Mesenchymal stem cell (in vitro differentiated cells and primary cell): Measurements from ENCODE around the gene CRTC3.

Experiments
- DNase-seq: peaks from one replicate; pipeline ENCODE4 v3.0.0-alpha.2; 2013
- H2AFZ ChIP-seq: one replicate; pipeline ENCODE4 v1.6.1; 2013; ENCODE audit warnings: low read depth, mild to moderate bottlenecking, control low read depth, inconsistent platforms, low read length, moderate library complexity
- H2AK5ac ChIP-seq: 2 replicates; pipeline ENCODE4 v1.6.1; 2013; ENCODE audit warnings: low read length, moderate library complexity, mild to moderate bottlenecking, inconsistent platforms; ENCODE audit not compliant: severe bottlenecking
- H2BK120ac ChIP-seq: one replicate; pipeline ENCODE4 v1.6.1; 2013; ENCODE audit warnings: low read depth, mild to moderate bottlenecking, inconsistent platforms, low read length, moderate library complexity
- H2BK12ac ChIP-seq, 2 experiments: one replicate each; pipeline ENCODE4 v1.6.1; 2013; ENCODE audit warnings: inconsistent platforms in 2 of 2, low read length in 2 of 2, mild to moderate bottlenecking in 2 of 2, moderate library complexity in 2 of 2, control low read depth in 1 of 2
- H2BK15ac ChIP-seq: one replicate; pipeline ENCODE4 v1.6.1; 2013; ENCODE audit warnings: mild to moderate bottlenecking, low read depth, inconsistent platforms; ENCODE audit not compliant: poor library complexity, severe bottlenecking
- H2BK5ac ChIP-seq: 2 replicates; pipeline ENCODE4 v1.6.1; 2013; ENCODE audit warnings: low read depth, mild to moderate bottlenecking, low read length, control low read depth, inconsistent platforms; ENCODE audit not compliant: poor library complexity, severe bottlenecking
- H3K14ac ChIP-seq, 2 experiments: one replicate each; pipeline ENCODE4 v1.6.1; 2013; ENCODE audit warnings: inconsistent platforms in 2 of 2, low read length in 2 of 2, control low read depth in 1 of 2, mild to moderate bottlenecking in 1 of 2, moderate library complexity in 1 of 2
- H3K18ac ChIP-seq, 2 experiments: one replicate each; pipeline ENCODE4 v1.6.1; 2013; ENCODE audit warnings: inconsistent platforms in 2 of 2, low read length in 2 of 2, control low read depth in 1 of 2, low read depth in 1 of 2, mild to moderate bottlenecking in 1 of 2
- H3K23ac ChIP-seq, 2 experiments: one replicate each; pipeline ENCODE4 v1.6.1; 2013; ENCODE audit warnings: inconsistent platforms in 2 of 2, low read length in 2 of 2, mild to moderate bottlenecking in 2 of 2, moderate library complexity in 2 of 2, control low read depth in 1 of 2
- H3K27ac ChIP-seq: 2 replicates; pipeline ENCODE4 v1.5.1; 2013; ENCODE audit warnings: mild to moderate bottlenecking, moderate library complexity, low read length, control low read depth, inconsistent platforms; ENCODE audit not compliant: poor library complexity, severe bottlenecking
- H3K27me3 ChIP-seq, 2 experiments: 2 replicates each; pipeline versions ENCODE4 v1.6.1 to v1.7.0; 2013; ENCODE audit warnings: low read length in 2 of 2, mild to moderate bottlenecking in 2 of 2, moderate library complexity in 2 of 2, control low read depth in 1 of 2, inconsistent platforms in 1 of 2; ENCODE audit not compliant: control insufficient read depth in 1 of 2, insufficient read depth in 1 of 2
- H3K36me3 ChIP-seq, 2 experiments: 2 replicates each; pipeline versions ENCODE4 v1.6.1 to v1.7.0; 2013; ENCODE audit warnings: low read length in 2 of 2, control low read depth in 1 of 2, inconsistent platforms in 1 of 2, low read depth in 1 of 2, mild to moderate bottlenecking in 1 of 2; ENCODE audit not compliant: insufficient read depth in 2 of 2, control insufficient read depth in 1 of 2
- H3K4ac ChIP-seq, 2 experiments: one replicate each; pipeline ENCODE4 v1.6.1; 2013; ENCODE audit warnings: inconsistent platforms in 2 of 2, low read length in 2 of 2, mild to moderate bottlenecking in 2 of 2, moderate library complexity in 2 of 2, control low read depth in 1 of 2, low read depth in 1 of 2
- H3K4me1 ChIP-seq: 2 replicates; pipeline ENCODE4 v1.6.1; 2013; ENCODE audit warnings: low read depth, low read length, control low read depth; ENCODE audit not compliant: control insufficient read depth, insufficient read depth
- H3K4me2 ChIP-seq: 2 replicates; pipeline ENCODE4 v1.6.1; 2013; ENCODE audit warnings: low read length, mild to moderate bottlenecking, inconsistent platforms; ENCODE audit not compliant: poor library complexity, severe bottlenecking
- H3K4me3 ChIP-seq, 2 experiments: 2 replicates each; pipeline versions ENCODE4 v1.5.1 to v1.7.0; 2013; ENCODE audit warnings: low read length in 2 of 2, mild to moderate bottlenecking in 2 of 2, control low read depth in 1 of 2, low read depth in 1 of 2; ENCODE audit not compliant: insufficient read depth in 1 of 2
- H3K79me1 ChIP-seq: replicated peaks from 2 replicates; pipeline ENCODE4 v1.6.1; 2013; ENCODE audit warnings: mild to moderate bottlenecking, control low read depth, low read length, inconsistent platforms; ENCODE audit not compliant: poor library complexity, severe bottlenecking
- H3K9ac ChIP-seq: 2 replicates; pipeline ENCODE4 v1.7.0; 2013; ENCODE audit warnings: mild to moderate bottlenecking, low read length, moderate library complexity
- H3K9me3 ChIP-seq: 2 replicates; pipeline ENCODE4 v1.7.0; 2013; ENCODE audit warnings: mild to moderate bottlenecking, low read length; ENCODE audit not compliant: control insufficient read depth
- H4K8ac ChIP-seq: one replicate; pipeline ENCODE4 v1.6.1; 2013; ENCODE audit warnings: inconsistent platforms, mild to moderate bottlenecking, low read length, moderate library complexity
- H4K91ac ChIP-seq: one replicate; pipeline ENCODE4 v1.6.1; 2013; ENCODE audit warnings: mild to moderate bottlenecking, low read length, inconsistent platforms
- WGBS: methylation state at CpG from one replicate; pipeline ENCODE4 v1.1.7; 2013; ENCODE audit warnings: mixed read lengths; 5-methylcytosine and 5-hydroxymethylcytosine counted together

CRTC3 gene

GRCh38 chr15:90665288-90666134, 135.8 kb downstream of the CRTC3 start:
- Histone ChIP-seq H3K23ac (no peak overlapping the region), H3K27me3 (no peaks in the 10 kb centered on the region), H3K27ac (no peak overlapping the region), H3K79me1 (no peaks in the 10 kb centered on the region), H2AK5ac (no peak overlapping the region), H2BK120ac (no peak overlapping the region), H3K4me2 (no peak overlapping the region), H3K14ac (no peak overlapping the region), H3K4me1 (peaks cover 8% of the 10 kb centered on the region), H2BK12ac (no peak overlapping the region), H3K18ac (no peak overlapping the region), H2AFZ (no peak overlapping the region), H3K4ac (no peak overlapping the region), H4K91ac (no peak overlapping the region), H3K9me3 (no peaks in the 10 kb centered on the region), H3K36me3 (no peaks in the 10 kb centered on the region), H3K9ac (peak overlapping the region; percentile 94), H3K4me3 (peak overlapping the region in 1 of 2 experiments; percentile 85), H4K8ac (no peak overlapping the region), H2BK15ac (no peak overlapping the region), H2BK5ac (no peak overlapping the region)
- 96% methylated on average over 71 of the region's 75 CpGs for WGBS
- no peak for DNase-seq

- peak overlapping the region in 1 of 2 experiments; percentile 85 for H3K4me3 ChIP-seq
- no peak overlapping the region for H2BK15ac ChIP-seq
- H2BK120ac ChIP-seq: no peak overlapping the region
- H4K91ac ChIP-seq: no peak overlapping the region
- H3K79me1 ChIP-seq: no peaks in the 10 kb centered on the region
- H3K23ac ChIP-seq: no peak overlapping the region
- H2BK5ac ChIP-seq: no peak overlapping the region
- H4K8ac ChIP-seq: no peak overlapping the region
- 89% methylated on average over 14 of the region's 14 CpGs for WGBS
- H2AFZ ChIP-seq: no peak overlapping the region
- no peak overlapping the region for H2AK5ac ChIP-seq
- peak overlapping the region; percentile 94 for H3K9ac ChIP-seq
- no peaks in the 10 kb centered on the region for H3K36me3 ChIP-seq
- H3K4me2 ChIP-seq: no peak overlapping the region
- peaks cover 4% of the 10 kb centered on the region for H3K4me1 ChIP-seq
- H3K14ac ChIP-seq: no peak overlapping the region
- DNase-seq: no peak
- H3K4ac ChIP-seq: no peak overlapping the region
- H3K27ac ChIP-seq: no peak overlapping the region
- no peaks in the 10 kb centered on the region for H3K27me3 ChIP-seq
- no peaks in the 10 kb centered on the region for H3K9me3 ChIP-seq
- H2BK12ac ChIP-seq: no peak overlapping the region
- H3K18ac ChIP-seq: no peak overlapping the region
Measured at GRCh38 chr15:90666135-90666909, 136.6 kb downstream of the CRTC3 start.

GRCh38 chr15:90667073-90667754, 137.5 kb downstream of the CRTC3 start:
- Histone ChIP-seq H4K91ac (no peak overlapping the region), H3K4ac (no peak overlapping the region), H3K4me2 (no peak overlapping the region), H3K18ac (no peak overlapping the region), H2BK120ac (no peak overlapping the region), H2BK12ac (no peak overlapping the region), H3K14ac (no peak overlapping the region), H3K27ac (no peak overlapping the region), H3K27me3 (no peaks in the 10 kb centered on the region), H2AFZ (no peak overlapping the region), H4K8ac (no peak overlapping the region), H3K4me3 (no peak overlapping the region), H2AK5ac (no peak overlapping the region), H3K9ac (no peak overlapping the region), H3K79me1 (no peaks in the 10 kb centered on the region), H3K9me3 (no peaks in the 10 kb centered on the region), H3K36me3 (no peaks in the 10 kb centered on the region), H2BK5ac (no peak overlapping the region), H3K23ac (no peak overlapping the region), H3K4me1 (peaks cover 4% of the 10 kb centered on the region), H2BK15ac (no peak overlapping the region)
- DNase-seq: no peak
- 79% methylated on average over 8 of the region's 8 CpGs for WGBS
